ENCODE data around the gene CGREF1. TPM values are rescaled to one million over a fixed set of nuclear protein-coding genes. Genes with fewer than 3 reads are reported as not detected.
"Not testable (repeated sequence)": the region's sequence is repeated elsewhere in the genome, so short reads cannot be mapped to it uniquely, and the experiment has no call there.

Gene CGREF1
- total RNA-seq, 1 donor from 2014 or later: 4.6 TPM

DNA sequence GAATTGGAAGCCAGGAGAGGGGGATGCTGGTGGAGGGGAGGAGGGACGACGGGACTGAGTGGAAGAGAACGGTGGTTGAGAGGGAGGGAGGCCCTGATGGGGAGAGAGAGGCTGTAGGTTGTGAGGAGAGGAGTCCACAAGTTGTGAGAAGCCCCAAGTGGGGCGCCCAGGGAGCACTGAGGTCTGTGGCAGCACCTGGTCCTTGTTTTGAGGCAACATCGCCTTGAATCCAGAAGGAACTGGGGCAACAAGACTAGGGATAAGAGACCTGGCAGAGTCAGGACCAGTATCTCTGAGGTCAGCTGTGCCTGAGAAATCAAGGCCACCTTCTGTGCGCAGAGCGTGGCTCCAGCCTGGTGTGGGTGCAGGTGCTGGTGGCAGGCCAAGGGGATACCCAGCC is 19.2 kb upstream of the CGREF1 start:
- DNase-seq (ENCODE audit: low read depth, low spot score): no peak

- DNase-seq (ENCODE audit: low read depth, low spot score): no peak
Measured at GRCh38 chr2:27137322-27137935, 18.5 kb upstream of the CGREF1 start.

DNA sequence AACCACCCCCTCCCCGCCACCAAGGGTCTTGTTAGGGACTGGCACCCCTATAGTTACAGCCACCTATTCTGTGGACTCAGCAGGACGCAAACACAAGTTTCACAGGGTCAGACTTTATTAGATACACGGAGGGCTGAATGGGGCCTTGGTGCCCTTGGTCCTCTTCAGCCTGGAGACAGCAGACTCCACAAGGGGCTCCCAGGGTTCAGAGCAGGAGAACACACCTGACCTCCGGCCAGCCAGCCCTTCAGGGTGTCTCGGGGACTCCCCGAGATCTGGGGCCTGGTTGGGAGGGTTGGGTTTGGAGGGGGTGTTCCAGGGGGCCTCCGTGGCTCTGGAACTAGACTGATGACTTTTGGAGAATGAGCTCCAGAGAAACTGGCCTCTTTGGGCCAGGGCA is 17.8 kb upstream of the CGREF1 start:
- no peak for DNase-seq (ENCODE audit: low read depth, low spot score)

- DNase-seq (ENCODE audit: low read depth, low spot score): no peak
Measured at GRCh38 chr2:27135478-27135955, 16.6 kb upstream of the CGREF1 start.

DNA sequence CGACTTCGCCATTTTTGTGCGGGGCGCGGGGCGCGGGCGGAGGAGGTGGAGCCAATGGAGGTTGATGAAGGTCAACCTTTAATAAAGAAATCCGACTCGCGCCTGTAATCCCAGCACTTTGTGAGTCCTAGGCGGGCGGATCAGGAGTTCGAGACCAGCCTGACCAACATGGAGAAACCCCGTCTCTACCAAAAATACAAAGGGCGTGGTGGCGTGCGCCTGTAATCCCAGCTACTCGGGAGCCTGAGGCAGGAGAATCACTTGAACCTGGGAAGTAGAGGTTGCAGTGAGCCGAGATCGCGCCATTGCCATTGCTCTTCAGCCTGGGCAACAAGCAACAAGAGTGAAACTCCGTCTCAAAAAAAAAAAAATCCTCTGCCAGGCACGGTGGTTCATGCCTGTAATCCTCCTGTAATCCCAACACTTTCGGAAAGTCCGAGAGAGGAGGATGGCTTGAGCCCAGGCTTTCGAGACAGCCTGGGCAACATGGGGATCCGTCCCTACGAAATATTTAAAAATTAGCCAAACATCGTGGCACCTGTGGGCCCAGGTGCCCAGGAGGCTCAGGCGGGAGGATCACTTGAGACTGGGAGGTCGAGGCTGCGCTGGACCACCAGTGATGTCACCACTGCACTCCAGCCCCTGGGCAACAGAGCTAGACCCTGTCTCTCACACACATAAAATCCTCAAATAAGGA is 16.0 kb upstream of the CGREF1 start:
- DNase-seq (ENCODE audit: low read depth, low spot score): no peak

GRCh38 chr2:27133905-27134780 is 15.2 kb upstream of the CGREF1 start, which contains the start of gene PREB:
PREB (minus strand) TSS chr2:27134636; CDS start chr2:27134421, 215 bp downstream.
- DNase-seq (ENCODE audit: low read depth, low spot score): peak; percentile 62

GRCh38 chr2:27133195-27133875 is 14.4 kb upstream of the CGREF1 start:
- no peak for DNase-seq (ENCODE audit: low read depth, low spot score)

GRCh38 chr2:27131429-27131828 is 12.5 kb upstream of the CGREF1 start:
- no peak for DNase-seq (ENCODE audit: low read depth, low spot score)

- DNase-seq (ENCODE audit: low read depth, low spot score): no peak
Measured at GRCh38 chr2:27130396-27130795, 11.5 kb upstream of the CGREF1 start.

- no peak for DNase-seq (ENCODE audit: low read depth, low spot score)
Measured at GRCh38 chr2:27128668-27129571, 10.0 kb upstream of the CGREF1 start.

DNA sequence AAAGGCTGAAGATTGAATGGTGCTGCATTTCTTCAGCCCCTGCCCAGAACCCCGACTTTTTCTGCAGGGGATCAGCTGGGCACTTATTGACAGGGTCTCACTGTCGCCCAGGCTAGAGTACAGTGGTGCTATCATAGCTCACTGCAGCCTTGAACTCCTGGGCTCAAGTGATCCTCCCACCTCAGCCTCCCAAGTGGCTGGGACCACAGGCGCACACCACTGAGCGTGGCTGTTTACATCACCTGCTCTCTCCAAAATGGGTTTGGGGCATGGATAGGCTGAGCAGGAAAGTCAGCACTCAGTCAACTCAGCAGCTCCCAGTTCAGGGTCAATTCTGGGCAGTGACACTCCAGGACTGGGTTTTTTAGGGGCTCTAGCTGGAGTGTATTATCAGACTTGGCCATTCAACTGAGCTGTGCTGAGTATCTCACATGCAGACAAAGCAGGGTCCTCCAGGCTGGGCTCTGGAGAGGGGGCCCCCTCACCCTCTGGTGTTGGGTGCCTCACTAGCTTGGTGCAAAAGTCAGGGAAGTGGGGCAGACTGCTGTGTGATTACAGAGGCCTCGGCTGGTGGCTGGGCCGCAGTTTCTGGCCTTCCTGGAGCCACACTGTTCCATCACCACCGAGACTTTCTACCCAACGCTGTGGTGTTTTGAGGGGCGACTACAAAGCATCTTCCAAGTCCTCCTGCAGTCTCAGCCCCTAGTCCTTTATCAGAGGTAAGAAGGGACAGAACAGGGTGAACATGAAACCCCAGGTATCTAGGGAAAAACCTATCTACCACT is 9.1 kb upstream of the CGREF1 start:
- no peak for DNase-seq (ENCODE audit: low read depth, low spot score)

GRCh38 chr2:27126252-27126710 is 7.4 kb upstream of the CGREF1 start:
- DNase-seq (ENCODE audit: low read depth, low spot score): no peak

- DNase-seq (ENCODE audit: low read depth, low spot score): no peak
Measured at GRCh38 chr2:27125104-27125503, 6.2 kb upstream of the CGREF1 start.

DNA sequence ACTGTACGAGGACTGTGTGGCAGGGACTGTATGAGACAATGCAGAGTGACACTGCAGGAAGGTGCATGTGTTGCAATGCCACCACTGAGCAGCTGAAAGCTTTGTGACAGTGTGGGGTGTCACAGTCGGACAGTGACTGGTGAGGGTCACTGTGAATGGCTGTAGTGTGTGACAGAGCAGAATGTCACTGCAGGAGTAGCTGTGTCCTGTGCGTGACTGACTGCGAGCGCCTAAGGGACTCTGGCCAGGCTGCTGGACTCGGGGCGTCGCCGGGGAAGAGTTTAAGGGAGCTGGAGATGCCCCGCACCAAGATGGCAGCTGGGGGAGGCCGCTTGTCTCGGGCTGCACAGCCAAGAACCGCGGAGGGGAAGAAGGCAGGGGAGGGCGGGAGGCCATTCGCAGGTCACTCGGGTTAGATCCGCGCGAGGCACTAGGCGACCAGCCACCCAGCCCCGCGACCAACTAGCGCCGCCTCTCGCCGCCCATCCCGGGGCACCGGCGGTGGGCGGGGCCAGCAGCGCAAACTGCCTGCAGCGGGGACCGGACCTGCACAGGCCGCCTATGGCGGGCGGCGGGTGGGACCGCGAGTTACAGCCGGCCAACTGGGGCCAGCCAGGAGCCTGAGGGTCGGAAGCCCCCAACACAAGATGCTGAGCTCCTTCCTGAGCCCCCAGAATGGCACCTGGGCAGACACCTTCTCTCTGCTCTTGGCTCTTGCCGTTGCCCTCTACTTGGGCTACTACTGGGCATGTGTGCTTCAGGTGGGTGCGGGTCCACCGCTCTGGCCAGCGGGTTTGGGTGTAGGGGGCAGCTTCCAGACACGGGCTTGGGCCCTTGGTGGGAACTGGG is 4.6 kb upstream of the CGREF1 start, which contains the start of gene ABHD1:
ABHD1 (plus strand) TSS at position 514 of the 849 bp plus-strand sequence; CDS start at position 648, 134 bp downstream.
- DNase-seq (ENCODE audit: low read depth, low spot score): no peak

DNA sequence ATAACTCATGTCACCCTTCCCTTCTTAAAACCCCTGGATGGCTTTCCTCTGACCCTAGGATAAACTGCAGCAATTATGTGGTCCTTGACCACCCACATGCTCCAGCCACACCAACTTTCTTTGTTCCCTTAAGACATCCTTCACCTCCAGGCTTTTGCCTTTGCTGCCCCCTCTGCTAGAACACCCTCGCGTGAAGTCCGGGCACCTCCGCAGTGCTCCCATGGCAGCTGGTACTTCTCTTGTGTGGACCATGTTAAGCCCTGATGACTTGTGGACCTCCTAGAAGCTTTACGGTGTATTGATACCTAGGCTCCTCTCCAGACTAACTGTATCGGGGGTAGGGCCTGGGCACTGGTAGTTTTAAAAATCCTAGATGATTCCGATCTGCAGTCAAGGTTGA is 3.9 kb upstream of the CGREF1 start:
- DNase-seq (ENCODE audit: low read depth, low spot score): no peak

DNA sequence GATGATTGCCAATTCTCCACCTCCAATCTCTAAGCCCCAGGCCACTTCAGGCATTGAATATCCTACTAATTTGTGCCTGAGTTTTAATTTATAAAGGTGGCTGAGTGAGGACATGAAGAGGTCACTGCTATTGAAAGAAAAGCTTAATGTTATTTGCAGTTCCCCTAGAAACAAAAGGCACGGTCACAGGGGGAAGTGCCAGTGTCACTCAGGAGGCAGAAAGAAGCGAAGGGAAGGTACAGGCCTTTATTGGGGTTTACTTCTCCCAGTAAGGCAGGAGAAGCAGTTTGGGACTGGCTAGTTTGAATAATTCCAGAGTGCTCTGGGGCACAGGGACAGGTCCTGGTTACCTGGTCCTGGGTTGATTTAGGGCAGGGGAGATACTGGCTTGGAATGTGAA is 3.0 kb upstream of the CGREF1 start:
- no peak for DNase-seq (ENCODE audit: low read depth, low spot score)

DNA sequence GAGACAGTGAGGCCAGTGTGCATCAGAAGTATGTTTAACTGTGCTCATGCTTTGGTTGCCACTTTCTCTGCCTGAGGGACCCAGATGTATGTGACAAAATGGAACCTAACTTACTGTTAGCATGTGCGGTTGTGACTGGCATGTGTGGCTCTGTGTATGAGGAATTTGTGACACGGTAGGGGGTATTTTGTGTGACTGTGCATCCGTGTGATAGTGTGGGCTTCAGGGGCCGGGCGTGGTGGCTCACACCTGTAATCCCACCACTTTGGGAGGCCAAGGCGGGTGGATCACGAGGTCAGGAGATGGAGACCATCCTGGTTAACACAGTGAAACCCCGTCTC is 372 bp upstream of the CGREF1 start:
- DNase-seq (ENCODE audit: low read depth, low spot score): not testable (repeated sequence)

- DNase-seq (ENCODE audit: low read depth, low spot score): no peak
Measured at GRCh38 chr2:27117995-27118524, 868 bp downstream of the CGREF1 start.
